Calu3 (cell line): Measurements from ENCODE around the gene NEUROD6. TPM values are rescaled to one million over a fixed set of nuclear protein-coding genes. Genes with fewer than 3 reads are reported as not detected.

Experiments
- BruUV-seq: library from RNA; stranded (reverse); fragments of 400-500 nt; replicated peaks from 2 replicates; lab custom pipeline; 2021; lab: Mats Ljungman, UMichigan
- CTCF ChIA-PET: fragments of 300-600 bp; sonication (Branson Sonifier 250); formaldehyde crosslinking; loops from one replicate; lab custom pipeline; 2022; ENCODE audit warnings: antibody characterized with exemption; lab: Charles Lee
- DNase-seq: peaks from one replicate; pipeline ENCODE4 v3.0.0; 2022
- H3K27ac Mint-ChIP-seq: one replicate; pipeline ENCODE4 v1.8.0; 2022; ENCODE audit warnings: mixed read lengths; ENCODE audit not compliant: unreplicated experiment
- H3K27me3 Mint-ChIP-seq: one replicate; pipeline ENCODE4 v1.8.0; 2022; ENCODE audit warnings: mixed read lengths; ENCODE audit not compliant: unreplicated experiment
- H3K36me3 Mint-ChIP-seq: one replicate; pipeline ENCODE4 v1.8.0; 2022; ENCODE audit warnings: mild to moderate bottlenecking, moderate library complexity, mixed read lengths; ENCODE audit not compliant: insufficient read depth, unreplicated experiment
- H3K4me1 Mint-ChIP-seq: one replicate; pipeline ENCODE4 v1.8.0; 2022; ENCODE audit warnings: mild to moderate bottlenecking, low read depth, mixed read lengths; ENCODE audit not compliant: unreplicated experiment
- H3K4me3 Mint-ChIP-seq: one replicate; pipeline ENCODE4 v1.8.0; 2022; ENCODE audit warnings: mild to moderate bottlenecking, low read depth, moderate library complexity, mixed read lengths; ENCODE audit not compliant: unreplicated experiment
- H3K9me3 Mint-ChIP-seq: one replicate; pipeline ENCODE4 v1.8.0; 2022; ENCODE audit warnings: low read depth, mixed read lengths; ENCODE audit not compliant: unreplicated experiment
- CTCF ChIP-seq: fragments of 200-600 bp; IDR thresholded peaks from one replicate; pipeline ENCODE4 v1.8.0; 2022; ENCODE audit warnings: antibody characterized with exemption; ENCODE audit not compliant: unreplicated experiment
- intact Hi-C: fragments of 100-400 bp; cut with micrococcal nuclease; formaldehyde crosslinking; loops from one replicate; pipeline ENCODE4 v1.10.0; 2022; ENCODE audit not compliant: unreplicated experiment
- total RNA-seq: library from RNA; stranded (reverse); gene quantifications from 2 replicates; pipeline ENCODE4 v1.2.3, GENCODE V29; 2022

Gene NEUROD6
- total RNA-seq, 1 experiment from 2014 or later, result not detected

GRCh38 chr7:31310321-31310935, 30.1 kb downstream of the NEUROD6 start:
- Mint-ChIP-seq H3K4me3 (no peak overlapping the region), H3K27me3 (peaks cover 99% of the 10 kb centered on the region), H3K27ac (no peak overlapping the region), H3K36me3 (no peaks in the 10 kb centered on the region), H3K4me1 (no peaks in the 10 kb centered on the region), H3K9me3 (no peaks in the 10 kb centered on the region)
- no TSS peak for BruUV-seq
- TF ChIP-seq CTCF, result no peak
- intact Hi-C loops, result no loop called here
- CTCF ChIA-PET, result no interaction called here
- no peak for DNase-seq

GRCh38 chr7:31309407-31309806, 31.1 kb downstream of the NEUROD6 start:
- CTCF ChIA-PET, result no interaction called here
- no peak for DNase-seq
- Mint-ChIP-seq H3K27me3 (peaks cover 98% of the 10 kb centered on the region), H3K36me3 (no peaks in the 10 kb centered on the region), H3K9me3 (no peaks in the 10 kb centered on the region), H3K4me1 (no peaks in the 10 kb centered on the region), H3K4me3 (no peak overlapping the region), H3K27ac (no peak overlapping the region)
- no TSS peak for BruUV-seq
- intact Hi-C loops, result no loop called here
- TF ChIP-seq CTCF, result no peak

- no peaks in the 10 kb centered on the region for H3K9me3 Mint-ChIP-seq
- no peaks in the 10 kb centered on the region for H3K4me1 Mint-ChIP-seq
- no peak for DNase-seq
- no peak for TF ChIP-seq CTCF
- intact Hi-C loops, result no loop called here
- no peaks in the 10 kb centered on the region for H3K36me3 Mint-ChIP-seq
- no peak overlapping the region for H3K27ac Mint-ChIP-seq
- H3K4me3 Mint-ChIP-seq, result no peak overlapping the region
- peaks cover 98% of the 10 kb centered on the region for H3K27me3 Mint-ChIP-seq
- BruUV-seq, result no TSS peak
- CTCF ChIA-PET, result no interaction called here
Observed at GRCh38 chr7:31308652-31309051, 31.9 kb downstream of the NEUROD6 start.

GRCh38 chr7:31307972-31308371, 32.6 kb downstream of the NEUROD6 start:
- DNase-seq, result no peak
- intact Hi-C loops, result no loop called here
- Mint-ChIP-seq H3K4me3 (no peak overlapping the region), H3K9me3 (no peaks in the 10 kb centered on the region), H3K4me1 (no peaks in the 10 kb centered on the region), H3K27me3 (peaks cover 97% of the 10 kb centered on the region), H3K36me3 (no peaks in the 10 kb centered on the region), H3K27ac (no peak overlapping the region)
- no peak for TF ChIP-seq CTCF
- no TSS peak for BruUV-seq
- CTCF ChIA-PET, result no interaction called here
